OCI-LY3 (cell line): Measurements from ENCODE around the gene SPG7.

Source experiments
- EZH2phosphoT487 ChIP-seq: fragments of 200-600 bp; shearing (Covaris generic); IDR thresholded peaks from 2 replicates; pipeline ENCODE4 v1.6.1; 2018; ENCODE audit warnings: antibody characterized with exemption, mixed run types, low read depth
- TF ChIP-seq, protein P1 (sequence below): fragments of 200-600, 300-600 bp; sonication (generic); IDR thresholded peaks from 2 replicates; pipeline ENCODE4 v1.5.1; 2014; ENCODE audit warnings: antibody characterized with exemption, low read length, low read depth

DNA sequence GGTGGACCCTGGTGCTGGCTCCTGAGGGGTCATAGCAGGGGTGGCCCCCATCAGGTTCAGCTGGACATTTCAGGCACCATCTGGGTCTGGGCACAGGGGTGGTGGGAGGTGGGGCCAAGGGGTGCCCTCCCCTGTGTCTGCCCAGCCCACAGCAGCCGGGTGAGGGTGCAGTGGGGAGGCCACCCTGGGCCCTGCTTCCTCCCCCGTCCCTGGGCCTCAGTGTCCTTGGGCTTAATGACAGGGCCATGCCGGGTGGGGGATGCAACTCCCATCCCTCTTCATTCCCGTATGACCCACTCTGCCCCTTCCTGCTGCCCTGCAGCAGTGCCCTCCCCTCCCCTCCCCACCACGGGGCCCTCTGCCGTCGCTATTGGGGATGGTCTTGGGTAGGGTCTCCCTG is 78.0 kb downstream of the SPG7 start:
- TF ChIP-seq, protein P1, sequence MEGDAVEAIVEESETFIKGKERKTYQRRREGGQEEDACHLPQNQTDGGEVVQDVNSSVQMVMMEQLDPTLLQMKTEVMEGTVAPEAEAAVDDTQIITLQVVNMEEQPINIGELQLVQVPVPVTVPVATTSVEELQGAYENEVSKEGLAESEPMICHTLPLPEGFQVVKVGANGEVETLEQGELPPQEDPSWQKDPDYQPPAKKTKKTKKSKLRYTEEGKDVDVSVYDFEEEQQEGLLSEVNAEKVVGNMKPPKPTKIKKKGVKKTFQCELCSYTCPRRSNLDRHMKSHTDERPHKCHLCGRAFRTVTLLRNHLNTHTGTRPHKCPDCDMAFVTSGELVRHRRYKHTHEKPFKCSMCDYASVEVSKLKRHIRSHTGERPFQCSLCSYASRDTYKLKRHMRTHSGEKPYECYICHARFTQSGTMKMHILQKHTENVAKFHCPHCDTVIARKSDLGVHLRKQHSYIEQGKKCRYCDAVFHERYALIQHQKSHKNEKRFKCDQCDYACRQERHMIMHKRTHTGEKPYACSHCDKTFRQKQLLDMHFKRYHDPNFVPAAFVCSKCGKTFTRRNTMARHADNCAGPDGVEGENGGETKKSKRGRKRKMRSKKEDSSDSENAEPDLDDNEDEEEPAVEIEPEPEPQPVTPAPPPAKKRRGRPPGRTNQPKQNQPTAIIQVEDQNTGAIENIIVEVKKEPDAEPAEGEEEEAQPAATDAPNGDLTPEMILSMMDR, result no peak
- no peak for TF ChIP-seq EZH2phosphoT487
